ENCODE results near the gene PSTK.

DNA sequence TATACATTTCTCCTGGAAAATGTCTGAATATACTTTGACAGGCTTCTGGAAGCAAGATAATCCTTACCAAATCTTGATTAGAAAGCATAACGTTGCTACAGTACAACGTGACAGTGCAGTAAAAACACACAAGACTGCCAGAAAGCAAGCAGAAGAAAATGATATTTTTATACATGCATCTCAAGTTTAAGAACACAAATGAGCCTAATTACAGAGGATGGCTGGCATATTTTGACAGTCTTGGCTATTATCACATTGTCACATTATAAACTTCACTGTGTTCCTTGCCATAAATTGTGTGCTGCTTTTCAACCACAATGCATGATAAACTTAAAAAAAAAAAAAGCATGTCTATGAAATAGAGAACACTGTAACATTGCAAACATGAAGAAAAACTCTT lies 24.1 kb downstream of the PSTK start:
- TF ChIP-seq, protein P1, sequence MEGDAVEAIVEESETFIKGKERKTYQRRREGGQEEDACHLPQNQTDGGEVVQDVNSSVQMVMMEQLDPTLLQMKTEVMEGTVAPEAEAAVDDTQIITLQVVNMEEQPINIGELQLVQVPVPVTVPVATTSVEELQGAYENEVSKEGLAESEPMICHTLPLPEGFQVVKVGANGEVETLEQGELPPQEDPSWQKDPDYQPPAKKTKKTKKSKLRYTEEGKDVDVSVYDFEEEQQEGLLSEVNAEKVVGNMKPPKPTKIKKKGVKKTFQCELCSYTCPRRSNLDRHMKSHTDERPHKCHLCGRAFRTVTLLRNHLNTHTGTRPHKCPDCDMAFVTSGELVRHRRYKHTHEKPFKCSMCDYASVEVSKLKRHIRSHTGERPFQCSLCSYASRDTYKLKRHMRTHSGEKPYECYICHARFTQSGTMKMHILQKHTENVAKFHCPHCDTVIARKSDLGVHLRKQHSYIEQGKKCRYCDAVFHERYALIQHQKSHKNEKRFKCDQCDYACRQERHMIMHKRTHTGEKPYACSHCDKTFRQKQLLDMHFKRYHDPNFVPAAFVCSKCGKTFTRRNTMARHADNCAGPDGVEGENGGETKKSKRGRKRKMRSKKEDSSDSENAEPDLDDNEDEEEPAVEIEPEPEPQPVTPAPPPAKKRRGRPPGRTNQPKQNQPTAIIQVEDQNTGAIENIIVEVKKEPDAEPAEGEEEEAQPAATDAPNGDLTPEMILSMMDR (conservative IDR thresholded peaks at IDR 0.05; ENCODE audit: low read length), result no peak
- no peak for TF ChIP-seq EZH2phosphoT487 (IDR thresholded peaks at IDR 0.05; ENCODE audit: borderline replicate concordance)
